Amniotic stem cell (primary cell): Measurements from ENCODE around the gene HS3ST2.
"Not testable (repeated sequence)": the region's sequence is repeated elsewhere in the genome, so short reads cannot be mapped to it uniquely, and the experiment has no call there.

Experiments used
- DNase-seq: peaks from one replicate; lab custom pipeline; 2025; lab: John Stamatoyannopoulos, UW

Gene HS3ST2

GRCh38 chr16:22813223-22813947, 577 bp upstream of the HS3ST2 start:
- DNase-seq: no peak

GRCh38 chr16:22814711-22815105, 746 bp downstream of the HS3ST2 start:
- DNase-seq: no peak

- no peak for DNase-seq
Measured at GRCh38 chr16:22815863-22816262, 1.9 kb downstream of the HS3ST2 start.

GRCh38 chr16:22816475-22816874, 2.5 kb downstream of the HS3ST2 start:
- no peak for DNase-seq

- DNase-seq: not testable (repeated sequence)
Measured at GRCh38 chr16:22818736-22819135, 4.8 kb downstream of the HS3ST2 start.

GRCh38 chr16:22838681-22839080, 24.7 kb downstream of the HS3ST2 start:
- DNase-seq: no peak

- DNase-seq: not testable (repeated sequence)
Measured at GRCh38 chr16:22842031-22842430, 28.1 kb downstream of the HS3ST2 start.

- no peak for DNase-seq
Measured at GRCh38 chr16:22843122-22843521, 29.2 kb downstream of the HS3ST2 start.

GRCh38 chr16:22843856-22844255, 29.9 kb downstream of the HS3ST2 start:
- DNase-seq: no peak

GRCh38 chr16:22844416-22844815, 30.5 kb downstream of the HS3ST2 start:
- no peak for DNase-seq

- DNase-seq: no peak
Measured at GRCh38 chr16:22847100-22847499, 33.1 kb downstream of the HS3ST2 start.

- no peak for DNase-seq
Measured at GRCh38 chr16:22847690-22848089, 33.7 kb downstream of the HS3ST2 start.

- DNase-seq: no peak
Measured at GRCh38 chr16:22848451-22848850, 34.5 kb downstream of the HS3ST2 start.

GRCh38 chr16:22849517-22849916, 35.6 kb downstream of the HS3ST2 start:
- no peak for DNase-seq

- no peak for DNase-seq
Measured at GRCh38 chr16:22855231-22855630, 41.3 kb downstream of the HS3ST2 start.

GRCh38 chr16:22857296-22858025, 43.5 kb downstream of the HS3ST2 start:
- DNase-seq: no peak

- DNase-seq: no peak
Measured at GRCh38 chr16:22859925-22860324, 46.0 kb downstream of the HS3ST2 start.

- no peak for DNase-seq
Measured at GRCh38 chr16:22861580-22861979, 47.6 kb downstream of the HS3ST2 start.

- DNase-seq: no peak
Measured at GRCh38 chr16:22862046-22862445, 48.1 kb downstream of the HS3ST2 start.

GRCh38 chr16:22864375-22864774, 50.4 kb downstream of the HS3ST2 start:
- DNase-seq: no peak

GRCh38 chr16:22868593-22869224, 54.7 kb downstream of the HS3ST2 start:
- no peak for DNase-seq

- no peak for DNase-seq
Measured at GRCh38 chr16:22871861-22872260, 57.9 kb downstream of the HS3ST2 start.

GRCh38 chr16:22874394-22874793, 60.4 kb downstream of the HS3ST2 start:
- DNase-seq: no peak
